ENCODE results near the gene ACIN1. TPM values are rescaled to one million over a fixed set of nuclear protein-coding genes. Genes with fewer than 3 reads are reported as not detected.

The ACIN1 gene
- total and polyA plus RNA-seq, 2 of the 8 experiments (the other 6 are each of a cell fraction or from before 2014, with no cell fraction given), result 132 to 233 TPM

GRCh38 chr14:23089498-23090253, 5.3 kb downstream of the ACIN1 start:
- H3K4ac ChIP-seq (replicated peaks; ENCODE audit: insufficient read length, low read depth, low read length), result no peak overlapping the region
- no peak overlapping the region for H2BK120ac ChIP-seq (replicated peaks; ENCODE audit: low read depth, low read length)
- H3K18ac ChIP-seq (ENCODE audit: extremely low read depth, low read length), result no peak overlapping the region
- H3K4me3 ChIP-seq (ENCODE audit: extremely low read depth in 1 of 4, insufficient read depth in 2 of 4, low read depth in 3 of 4, low read length in 4 of 4), result no peak overlapping the region
- no peak for FAIRE-seq
- H3K27me3 ChIP-seq (replicated peaks in 1 of 4; ENCODE audit: control insufficient read depth in 3 of 4, extremely low read depth in 1 of 4, insufficient read depth in 3 of 4, low read length in 3 of 4), result no peaks in the 10 kb centered on the region
- H4K5ac ChIP-seq (ENCODE audit: insufficient read length, low read depth, low read length), result no peak overlapping the region
- no peak overlapping the region for H3K14ac ChIP-seq (ENCODE audit: insufficient read length)
- no peak overlapping the region for H2AFZ ChIP-seq (ENCODE audit: low read length)
- H3K36me3 ChIP-seq (ENCODE audit: control insufficient read depth in 2 of 4, insufficient read depth in 4 of 4, low read length in 3 of 4), result peaks cover 27 to 81% (median 59%) of the 10 kb centered on the region in 4 experiments
- no peak overlapping the region for H3K9ac ChIP-seq (replicated peaks in 1 of 4; ENCODE audit: extremely low read depth in 1 of 4, low read depth in 3 of 4, low read length in 3 of 4)
- H3K79me2 ChIP-seq (ENCODE audit: control insufficient read depth in 1 of 2, insufficient read depth in 2 of 2, low read length in 2 of 2), result peaks cover 16 to 42% of the 10 kb centered on the region in 2 experiments
- DNase-seq (ENCODE audit: low read depth in 1 of 2, low spot score in 2 of 2), result no peak
- H3K4me1 ChIP-seq (replicated peaks in 1 of 4; ENCODE audit: control insufficient read depth in 3 of 4, insufficient read depth in 4 of 4, low read length in 3 of 4), result no peaks in the 10 kb centered on the region; a peak in 1 of 7 replicates
- no peak overlapping the region for H3K4me2 ChIP-seq (ENCODE audit: insufficient read depth in 1 of 2, low read depth in 2 of 2, low read length in 2 of 2)
- no peak overlapping the region for H2BK15ac ChIP-seq (ENCODE audit: low read length)
- H3K27ac ChIP-seq (ENCODE audit: low read depth, low read length), result no peak overlapping the region
- H2BK20ac ChIP-seq (ENCODE audit: low read length), result no peak overlapping the region
- H3K23ac ChIP-seq (ENCODE audit: insufficient read length), result no peak overlapping the region
- peaks cover 5% of the 10 kb centered on the region; the same call in 1 of the 2 replicates for H3K23me2 ChIP-seq (ENCODE audit: low read depth, low read length)
- ChIA-PET CTCF (ENCODE audit: partially characterized antibody) (interaction anchor here (0.6 to 4.6 kb wide), 10 partner anchors 10 to 290 kb away, joined by 3 to 56 read pairs (median 3); no protein-coding TSS in a partner anchor), POLR2A (ENCODE audit: partially characterized antibody) (interaction anchor here (0.7 to 2.6 kb wide), 12 partner anchors 8 to 83 kb away, joined by 3 to 14 read pairs (median 4); no protein-coding TSS in a partner anchor)
- no peaks in the 10 kb centered on the region for H3K9me3 ChIP-seq (ENCODE audit: insufficient read depth in 2 of 2, low read depth in 1 of 2, low read length in 1 of 2)
- H2BK5ac ChIP-seq (ENCODE audit: low read depth, low read length), result no peak overlapping the region
- peaks cover 6 to 9% of the 10 kb centered on the region in 2 experiments for H4K20me1 ChIP-seq (replicated peaks in 1 of 2; ENCODE audit: control insufficient read depth in 1 of 2, insufficient read depth in 2 of 2, low read length in 2 of 2)
- no peak overlapping the region for H3K56ac ChIP-seq (replicated peaks; ENCODE audit: insufficient read length, low read depth, low read length)
- H4K8ac ChIP-seq (ENCODE audit: extremely low read depth, insufficient read depth, low read length), result no peak overlapping the region
- WGBS, 2 experiments (ENCODE audit: extremely low coverage in 1 of 2, insufficient coverage in 1 of 2, insufficient read length in 1 of 2, insufficient replicate concordance in 2 of 2, low coverage in 1 of 2, low lambda C conversion rate in 2 of 2, missing lambda C conversion rate in 1 of 2), result 94% methylated on average over 12 of the region's 12 CpGs; no CpG with 5 or more reads in 1 of the 2 experiments
- no peak overlapping the region for H2AK5ac ChIP-seq (ENCODE audit: low read depth, low read length)
- peaks cover 2% of the 10 kb centered on the region; the same call in 1 of the 2 replicates for H3K79me1 ChIP-seq (ENCODE audit: low read depth, low read length)
- no peak overlapping the region for H4K91ac ChIP-seq (replicated peaks; ENCODE audit: insufficient read length, low read length)
- H2BK12ac ChIP-seq (ENCODE audit: low read depth, low read length), result no peak overlapping the region
- TF ChIP-seq SP4 (IDR thresholded peaks at IDR 0.05; ENCODE audit: low read length) (no peak), HDAC2 (IDR thresholded peaks at IDR 0.05; ENCODE audit: borderline replicate concordance in 1 of 2, low read depth in 2 of 2, low read length in 2 of 2) (no peak), SRF (IDR thresholded peaks at IDR 0.05; ENCODE audit: low read depth, low read length) (no peak), ATF2 (IDR thresholded peaks at IDR 0.05; ENCODE audit: low read length) (no peak), CBX8 (IDR thresholded peaks at IDR 0.05; ENCODE audit: borderline replicate concordance, low read depth, low read length) (no peak), BCL11A (IDR thresholded peaks at IDR 0.05; ENCODE audit: low read depth in 2 of 2, low read length in 2 of 2) (no peak), RXRA (IDR thresholded peaks at IDR 0.05; ENCODE audit: insufficient read depth, low read depth, low read length) (no peak), CTBP2 (IDR thresholded peaks at IDR 0.05; ENCODE audit: borderline replicate concordance, insufficient read depth, insufficient read length, low read length) (no peak), SIRT6 (IDR thresholded peaks at IDR 0.05; ENCODE audit: low read length) (no peak), NANOG (IDR thresholded peaks at IDR 0.05; ENCODE audit: insufficient read depth, low read depth, low read length, poor library complexity, severe bottlenecking) (no peak)
